Naive thymus-derived CD8-positive, alpha-beta T cell (primary cell): ENCODE data around the gene PPME1. TPM values are rescaled to one million over a fixed set of nuclear protein-coding genes. Genes with fewer than 3 reads are reported as not detected.

ENCODE experiments used
- polyA plus RNA-seq, 3 donors: library from polyadenylated mRNA; unstranded; fragments of 300-500 nt; fragmentation: Illumina TruSeq; gene quantifications; one replicate each; pipeline ENCODE4 v1.2.3, GENCODE V29; 2021
- total RNA-seq, 8 experiments: library from RNA in 2 of 8; stranded (reverse) in 2 of 8; gene quantifications; one replicate each; pipeline ENCODE4 v1.2.3 and lab custom pipeline; 2021 to 2026

Gene PPME1
- total and polyA plus RNA-seq, 5 experiments from 2014 or later = 10.3 to 23.7 (median 14.0) TPM

Other genes starting within 250 kb of the PPME1 start
- gene DNAJB13, start 220.3 kb upstream of the PPME1 start, total RNA-seq = under 1 TPM; 0.22 to 0.60 TPM
- gene DNAJB13, start 220.3 kb upstream of the PPME1 start, polyA plus RNA-seq = under 1 TPM; 0.16 to 0.51 (median 0.46) TPM
- 100 to 1,000 TPM; 388 to 396 TPM for gene UCP2, start 188.4 kb upstream of the PPME1 start, total RNA-seq
- gene UCP2, start 188.4 kb upstream of the PPME1 start, polyA plus RNA-seq = 1,000 to 10,000 TPM in 2 of 3 donors, 100 to 1,000 TPM in 1; 998 to 1,325 (median 1,191) TPM
- 1 to 10 TPM; 6.8 to 7.5 TPM for gene UCP3, start 162.2 kb upstream of the PPME1 start, total RNA-seq
- under 1 TPM in 2 of 3 donors, not detected in 1; 0.50 to 0.76 TPM for gene UCP3, start 162.2 kb upstream of the PPME1 start, polyA plus RNA-seq
- 10 to 100 TPM; 31.1 to 42.5 TPM for gene C2CD3, start 287 bp upstream of the PPME1 start, total RNA-seq
- 10 to 100 TPM in 1 of 3 donors, 1 to 10 TPM in 2; 4.1 to 12.1 (median 6.2) TPM for gene C2CD3, start 287 bp upstream of the PPME1 start, polyA plus RNA-seq
- gene P4HA3, start 140.4 kb downstream of the PPME1 start, total RNA-seq = not detected
- gene P4HA3, start 140.4 kb downstream of the PPME1 start, polyA plus RNA-seq = not detected
- 10 to 100 TPM; 11.0 to 11.5 TPM for gene PGM2L1, start 227.1 kb downstream of the PPME1 start, total RNA-seq
- 1 to 10 TPM; 2.8 to 2.9 (median 2.9) TPM for gene PGM2L1, start 227.1 kb downstream of the PPME1 start, polyA plus RNA-seq